ENCODE results near the gene RPL35A.
"Not testable (repeated sequence)": the region's sequence is repeated elsewhere in the genome, so short reads cannot be mapped to it uniquely, and the experiment has no call there.

Gene RPL35A

GRCh38 chr3:197951392-197951990 lies 1.5 kb downstream of the RPL35A start:
- no peak for DNase-seq (ENCODE audit: low read depth in 2 of 3, low spot score in 1 of 3)

- no peak for DNase-seq (ENCODE audit: low read depth in 2 of 3, low spot score in 1 of 3)
These were observed 2.5 kb downstream of the RPL35A start for GRCh38 chr3:197952440-197952839.

- DNase-seq (ENCODE audit: low read depth in 2 of 3, low spot score in 1 of 3) = no peak
These were observed 3.3 kb downstream of the RPL35A start for GRCh38 chr3:197953325-197953724.

- DNase-seq (ENCODE audit: low read depth in 2 of 3, low spot score in 1 of 3) = no peak
These were observed 3.9 kb downstream of the RPL35A start for GRCh38 chr3:197953881-197954280.

- no peak for DNase-seq (ENCODE audit: low read depth in 2 of 3, low spot score in 1 of 3)
These were observed 6.0 kb downstream of the RPL35A start for GRCh38 chr3:197955892-197956477.

GRCh38 chr3:197956626-197956988 lies 6.6 kb downstream of the RPL35A start:
- DNase-seq (ENCODE audit: low read depth in 2 of 3, low spot score in 1 of 3) = no peak

GRCh38 chr3:197957790-197958133 lies 7.8 kb downstream of the RPL35A start:
- no peak for DNase-seq (ENCODE audit: low read depth in 2 of 3, low spot score in 1 of 3)

- no peak for DNase-seq (ENCODE audit: low read depth in 2 of 3, low spot score in 1 of 3)
These were observed 8.4 kb downstream of the RPL35A start for GRCh38 chr3:197958346-197958745.

GRCh38 chr3:197958848-197959247 lies 8.9 kb downstream of the RPL35A start:
- DNase-seq (ENCODE audit: low read depth in 2 of 3, low spot score in 1 of 3) = not testable (repeated sequence)

GRCh38 chr3:197959500-197959890 lies 9.5 kb downstream of the RPL35A start:
- no peak for DNase-seq (ENCODE audit: low read depth in 2 of 3, low spot score in 1 of 3)

- peak; percentile 84 to 95 (median 93) for DNase-seq (ENCODE audit: low read depth in 2 of 3, low spot score in 1 of 3)
These were observed 10.1 kb downstream of the RPL35A start, which contains the start of gene LMLN for GRCh38 chr3:197959891-197960693. Gene LMLN, plus strand, starts transcription at chr3:197960217. Its CDS starts 29 bp downstream, at chr3:197960246.

GRCh38 chr3:197960694-197961581 lies 10.9 kb downstream of the RPL35A start:
- peak; percentile 47 to 49 (median 49) for DNase-seq (ENCODE audit: low read depth in 2 of 3, low spot score in 1 of 3)

- no peak for DNase-seq (ENCODE audit: low read depth in 2 of 3, low spot score in 1 of 3)
These were observed 11.6 kb downstream of the RPL35A start for GRCh38 chr3:197961582-197961945.

GRCh38 chr3:197963019-197963637 lies 13.1 kb downstream of the RPL35A start:
- no peak for DNase-seq (ENCODE audit: low read depth in 2 of 3, low spot score in 1 of 3)

- not testable (repeated sequence) for DNase-seq (ENCODE audit: low read depth in 2 of 3, low spot score in 1 of 3)
These were observed 17.5 kb downstream of the RPL35A start for GRCh38 chr3:197967337-197967989.

- DNase-seq (ENCODE audit: low read depth in 2 of 3, low spot score in 1 of 3) = no peak
These were observed 20.6 kb downstream of the RPL35A start for GRCh38 chr3:197970588-197970987.

GRCh38 chr3:197974016-197974415 lies 24.0 kb downstream of the RPL35A start:
- DNase-seq (ENCODE audit: low read depth in 2 of 3, low spot score in 1 of 3) = no peak

GRCh38 chr3:197975311-197975710 lies 25.3 kb downstream of the RPL35A start:
- DNase-seq (ENCODE audit: low read depth in 2 of 3, low spot score in 1 of 3) = no peak

GRCh38 chr3:197983076-197983475 lies 33.1 kb downstream of the RPL35A start:
- DNase-seq (ENCODE audit: low read depth in 2 of 3, low spot score in 1 of 3) = no peak

GRCh38 chr3:197989651-197990050 lies 39.7 kb downstream of the RPL35A start:
- DNase-seq (ENCODE audit: low read depth in 2 of 3, low spot score in 1 of 3) = no peak
